ENCODE data around the gene OTX2. TPM values are rescaled to one million over a fixed set of nuclear protein-coding genes. Genes with fewer than 3 reads are reported as not detected.

OTX2 gene
- total RNA-seq: not detected

- H3K9me3 Mint-ChIP-seq: no peaks in the 10 kb centered on the region
- peak within 1 kb of the TSS; percentile 24 for H3K4me3 Mint-ChIP-seq
- ChIA-PET CTCF (no interaction called here), POLR2A (no interaction called here)
- H3K4me1 Mint-ChIP-seq (ENCODE audit: low read depth): peaks cover 21% of the 10 kb centered on the region
- H3K27ac Mint-ChIP-seq: peak within 1 kb of the TSS; percentile 58
- no peak for DNase-seq
- H3K36me3 Mint-ChIP-seq: peaks cover 17% of the 10 kb centered on the region
- intact Hi-C loops (cut with micrococcal nuclease): loop anchor here (10.0 kb wide), 1 partner anchor 255 kb away; no protein-coding TSS in a partner anchor
- H3K27me3 Mint-ChIP-seq: peaks cover 72% of the 10 kb centered on the region
These were observed at the start of gene OTX2 for GRCh38 chr14:56810147-56810719. OTX2 (minus strand) TSS chr14:56810479; CDS start chr14:56805456, 5,023 bp downstream.

- H3K4me3 Mint-ChIP-seq: no peak overlapping the region
- no peaks in the 10 kb centered on the region for H3K4me1 Mint-ChIP-seq (ENCODE audit: low read depth)
- no peaks in the 10 kb centered on the region for H3K9me3 Mint-ChIP-seq
- no peak for DNase-seq
- ChIA-PET CTCF (no interaction called here), POLR2A (no interaction called here)
- intact Hi-C loops (cut with micrococcal nuclease): no loop called here
- H3K27ac Mint-ChIP-seq: no peak overlapping the region
- peaks cover 25% of the 10 kb centered on the region for H3K27me3 Mint-ChIP-seq
- no peaks in the 10 kb centered on the region for H3K36me3 Mint-ChIP-seq
These were observed 48.1 kb upstream of the OTX2 start for GRCh38 chr14:56858422-56858821.

GRCh38 chr14:56857216-56857615 lies 46.9 kb upstream of the OTX2 start:
- ChIA-PET CTCF (no interaction called here), POLR2A (no interaction called here)
- Mint-ChIP-seq H3K27me3 (peaks cover 22% of the 10 kb centered on the region), H3K4me1 (ENCODE audit: low read depth) (no peaks in the 10 kb centered on the region), H3K9me3 (no peaks in the 10 kb centered on the region), H3K27ac (no peak overlapping the region), H3K36me3 (no peaks in the 10 kb centered on the region), H3K4me3 (no peak overlapping the region)
- intact Hi-C loops (cut with micrococcal nuclease): no loop called here
- DNase-seq: no peak

- no peaks in the 10 kb centered on the region for H3K36me3 Mint-ChIP-seq
- DNase-seq: no peak
- intact Hi-C loops (cut with micrococcal nuclease): no loop called here
- peaks cover 22% of the 10 kb centered on the region for H3K27me3 Mint-ChIP-seq
- no peaks in the 10 kb centered on the region for H3K4me1 Mint-ChIP-seq (ENCODE audit: low read depth)
- H3K4me3 Mint-ChIP-seq: no peak overlapping the region
- POLR2A ChIA-PET: no interaction called here
- no peak overlapping the region for H3K27ac Mint-ChIP-seq
- CTCF ChIA-PET: no interaction called here
- no peaks in the 10 kb centered on the region for H3K9me3 Mint-ChIP-seq
These were observed 45.7 kb upstream of the OTX2 start for GRCh38 chr14:56855891-56856461.

GRCh38 chr14:56854325-56854724 lies 44.0 kb upstream of the OTX2 start:
- Mint-ChIP-seq H3K4me3 (no peak overlapping the region), H3K27me3 (peaks cover 18% of the 10 kb centered on the region)
- POLR2A ChIA-PET: no interaction called here

GRCh38 chr14:56846970-56847930 lies 37.0 kb upstream of the OTX2 start:
- H3K27me3 Mint-ChIP-seq: peaks cover 20% of the 10 kb centered on the region

More at GRCh38 chr14:56854325-56854724, 44.0 kb upstream of the OTX2 start:
- intact Hi-C loops (cut with micrococcal nuclease): no loop called here
- CTCF ChIA-PET: interaction anchor here (0.8 kb wide), 1 partner anchor 275 kb away, joined by 3 read pairs; the partner anchor contains the start of gene TMEM260
- Mint-ChIP-seq H3K27ac (no peak overlapping the region), H3K9me3 (no peaks in the 10 kb centered on the region), H3K4me1 (ENCODE audit: low read depth) (no peaks in the 10 kb centered on the region), H3K36me3 (no peaks in the 10 kb centered on the region)
- no peak for DNase-seq

GRCh38 chr14:56844406-56845002 lies 34.2 kb upstream of the OTX2 start:
- Mint-ChIP-seq H3K4me3 (no peak overlapping the region), H3K36me3 (no peaks in the 10 kb centered on the region), H3K9me3 (no peaks in the 10 kb centered on the region), H3K27ac (no peak overlapping the region), H3K4me1 (ENCODE audit: low read depth) (no peaks in the 10 kb centered on the region), H3K27me3 (peaks cover 21% of the 10 kb centered on the region)
- CTCF ChIA-PET: no interaction called here
- intact Hi-C loops (cut with micrococcal nuclease): no loop called here
- POLR2A ChIA-PET: no interaction called here
- DNase-seq: no peak

More at GRCh38 chr14:56846970-56847930, 37.0 kb upstream of the OTX2 start:
- Mint-ChIP-seq H3K4me1 (ENCODE audit: low read depth) (no peaks in the 10 kb centered on the region), H3K36me3 (no peaks in the 10 kb centered on the region), H3K4me3 (no peak overlapping the region), H3K9me3 (no peaks in the 10 kb centered on the region), H3K27ac (no peak overlapping the region)
- ChIA-PET POLR2A (no interaction called here), CTCF (no interaction called here)
- intact Hi-C loops (cut with micrococcal nuclease): no loop called here
- no peak for DNase-seq

GRCh38 chr14:56841611-56842010 lies 31.3 kb upstream of the OTX2 start:
- ChIA-PET CTCF (no interaction called here), POLR2A (no interaction called here)
- DNase-seq: no peak
- H3K27me3 Mint-ChIP-seq: peaks cover 13% of the 10 kb centered on the region
- H3K27ac Mint-ChIP-seq: no peak overlapping the region
- no peak overlapping the region for H3K4me3 Mint-ChIP-seq
- H3K4me1 Mint-ChIP-seq (ENCODE audit: low read depth): no peaks in the 10 kb centered on the region
- no peaks in the 10 kb centered on the region for H3K9me3 Mint-ChIP-seq
- intact Hi-C loops (cut with micrococcal nuclease): no loop called here
- H3K36me3 Mint-ChIP-seq: no peaks in the 10 kb centered on the region

GRCh38 chr14:56840221-56840620 lies 29.9 kb upstream of the OTX2 start:
- DNase-seq: no peak
- no peaks in the 10 kb centered on the region for H3K4me1 Mint-ChIP-seq (ENCODE audit: low read depth)
- ChIA-PET POLR2A (no interaction called here), CTCF (no interaction called here)
- H3K27ac Mint-ChIP-seq: no peak overlapping the region
- H3K36me3 Mint-ChIP-seq: no peaks in the 10 kb centered on the region
- no peak overlapping the region for H3K4me3 Mint-ChIP-seq
- peaks cover 10% of the 10 kb centered on the region for H3K27me3 Mint-ChIP-seq
- intact Hi-C loops (cut with micrococcal nuclease): no loop called here
- H3K9me3 Mint-ChIP-seq: no peaks in the 10 kb centered on the region

GRCh38 chr14:56829151-56829550 lies 18.9 kb upstream of the OTX2 start:
- ChIA-PET CTCF (no interaction called here), POLR2A (no interaction called here)
- Mint-ChIP-seq H3K36me3 (no peaks in the 10 kb centered on the region), H3K27ac (no peak overlapping the region), H3K4me3 (no peak overlapping the region), H3K4me1 (ENCODE audit: low read depth) (no peaks in the 10 kb centered on the region), H3K9me3 (no peaks in the 10 kb centered on the region), H3K27me3 (peaks cover 4% of the 10 kb centered on the region)
- no peak for DNase-seq
- intact Hi-C loops (cut with micrococcal nuclease): no loop called here

- ChIA-PET CTCF (no interaction called here), POLR2A (no interaction called here)
- DNase-seq: no peak
- Mint-ChIP-seq H3K27ac (no peak overlapping the region), H3K9me3 (no peaks in the 10 kb centered on the region), H3K4me1 (ENCODE audit: low read depth) (no peaks in the 10 kb centered on the region), H3K36me3 (no peaks in the 10 kb centered on the region), H3K27me3 (peaks cover 6% of the 10 kb centered on the region), H3K4me3 (no peak overlapping the region)
- intact Hi-C loops (cut with micrococcal nuclease): no loop called here
These were observed 15.9 kb upstream of the OTX2 start for GRCh38 chr14:56826214-56826613.

GRCh38 chr14:56821805-56822610 lies 11.7 kb upstream of the OTX2 start:
- Mint-ChIP-seq H3K27me3 (peaks cover 24% of the 10 kb centered on the region), H3K36me3 (no peaks in the 10 kb centered on the region), H3K4me1 (ENCODE audit: low read depth) (no peaks in the 10 kb centered on the region), H3K4me3 (no peak overlapping the region), H3K9me3 (no peaks in the 10 kb centered on the region), H3K27ac (no peak overlapping the region)
- DNase-seq: no peak
- intact Hi-C loops (cut with micrococcal nuclease): no loop called here
- ChIA-PET CTCF (no interaction called here), POLR2A (no interaction called here)
